ENCODE measurements around the gene USP32.

Gene USP32

GRCh38 chr17:60297760-60298401, 94.1 kb downstream of the USP32 start:
- DNase-seq (ENCODE audit: insufficient read length, low spot score), result no peak
- FAIRE-seq, result no peak
- TF ChIP-seq POLR2A (IDR thresholded peaks at IDR 0.05; ENCODE audit: low read depth, low read length), result no peak

DNA sequence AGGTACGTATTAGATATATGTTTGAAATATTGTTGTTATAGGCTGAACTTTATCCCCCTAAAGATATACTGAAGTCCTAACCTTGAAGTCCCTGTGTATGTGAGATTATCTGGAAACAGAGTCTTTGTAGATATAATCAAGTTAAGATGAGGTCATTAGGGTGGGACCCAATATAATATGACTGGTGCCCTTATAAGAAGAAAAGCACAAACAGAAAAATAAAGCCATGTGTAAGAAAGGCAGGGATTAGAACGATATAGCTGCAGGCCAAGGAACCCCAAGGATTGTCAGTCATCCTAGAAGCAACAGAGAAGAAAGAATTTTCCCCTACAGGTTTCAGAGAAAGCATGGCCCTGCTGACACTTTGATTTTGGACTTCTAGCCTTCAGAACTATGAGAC, 95.8 kb downstream of the USP32 start:
- FAIRE-seq (peak; percentile 30), DNase-seq (ENCODE audit: insufficient read length, low spot score) (no peak)
- TF ChIP-seq POLR2A (IDR thresholded peaks at IDR 0.05; ENCODE audit: low read depth, low read length), result no peak

- FAIRE-seq (no peak), DNase-seq (ENCODE audit: insufficient read length, low spot score) (no peak)
- TF ChIP-seq POLR2A (IDR thresholded peaks at IDR 0.05; ENCODE audit: low read depth, low read length), result no peak
Observed at GRCh38 chr17:60293580-60294335, 98.2 kb downstream of the USP32 start.

GRCh38 chr17:60292697-60293096, 99.2 kb downstream of the USP32 start:
- no peak for TF ChIP-seq POLR2A (IDR thresholded peaks at IDR 0.05; ENCODE audit: low read depth, low read length)
- FAIRE-seq (no peak), DNase-seq (ENCODE audit: insufficient read length, low spot score) (no peak)

DNA sequence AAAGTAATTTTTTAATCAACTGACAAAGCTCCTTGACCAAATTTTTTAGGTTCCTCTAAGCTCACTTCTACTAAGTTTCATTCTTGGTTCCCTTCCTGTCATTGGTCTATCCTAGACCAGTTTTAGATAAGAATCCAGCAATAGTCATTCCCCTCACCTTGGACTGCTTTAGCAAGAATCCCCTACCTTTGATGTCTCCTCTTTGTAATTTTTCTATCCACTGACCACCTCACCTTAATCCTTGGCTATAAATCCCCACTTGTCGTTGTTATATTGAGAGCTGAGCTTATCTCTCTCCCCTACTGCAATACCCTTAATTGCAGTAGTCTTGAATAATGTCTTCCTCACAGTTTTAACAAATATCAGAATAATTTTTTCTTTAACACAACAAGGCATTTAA, 107.2 kb downstream of the USP32 start:
- no peak for FAIRE-seq

GRCh38 chr17:60283816-60284215, 108.1 kb downstream of the USP32 start:
- no peak for FAIRE-seq
- no peak for TF ChIP-seq POLR2A (IDR thresholded peaks at IDR 0.05; ENCODE audit: low read depth, low read length)

More for the DNA sequence above, 107.2 kb downstream of the USP32 start:
- no peak for TF ChIP-seq POLR2A (IDR thresholded peaks at IDR 0.05; ENCODE audit: low read depth, low read length)
- DNase-seq (ENCODE audit: insufficient read length, low spot score), result no peak

GRCh38 chr17:60280673-60281072, 111.3 kb downstream of the USP32 start:
- no peak for DNase-seq (ENCODE audit: insufficient read length, low spot score)
- FAIRE-seq, result peak; percentile 57

More at GRCh38 chr17:60283816-60284215, 108.1 kb downstream of the USP32 start:
- no peak for DNase-seq (ENCODE audit: insufficient read length, low spot score)

DNA sequence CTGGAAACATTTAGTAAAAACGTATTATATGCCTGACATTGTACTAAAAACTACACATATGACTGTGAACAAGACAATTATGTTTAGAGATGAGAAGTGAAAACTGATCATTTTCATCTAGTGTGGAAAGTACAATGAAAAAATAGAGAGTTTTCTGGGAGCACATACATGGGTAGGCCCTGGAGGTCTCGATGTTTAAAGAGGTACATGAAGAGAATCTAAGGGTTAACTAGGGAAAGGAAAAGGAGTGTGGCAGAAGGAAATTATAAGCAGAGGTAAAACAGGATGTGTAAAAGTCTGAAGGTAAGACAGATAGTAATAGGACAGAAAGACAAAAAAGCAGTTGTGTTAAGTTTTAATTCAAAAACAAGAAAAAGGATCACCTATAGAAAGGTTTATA, 113.7 kb downstream of the USP32 start:
- TF ChIP-seq POLR2A (IDR thresholded peaks at IDR 0.05; ENCODE audit: low read depth, low read length), result no peak
- DNase-seq (ENCODE audit: insufficient read length, low spot score) (no peak), FAIRE-seq (peak; percentile 45)

More at GRCh38 chr17:60280673-60281072, 111.3 kb downstream of the USP32 start:
- TF ChIP-seq POLR2A (IDR thresholded peaks at IDR 0.05; ENCODE audit: low read depth, low read length), result no peak

GRCh38 chr17:60277258-60277657, 114.7 kb downstream of the USP32 start:
- peak; percentile 50 for FAIRE-seq
- no peak for TF ChIP-seq POLR2A (IDR thresholded peaks at IDR 0.05; ENCODE audit: low read depth, low read length)
- no peak for DNase-seq (ENCODE audit: insufficient read length, low spot score)

GRCh38 chr17:60269417-60269816, 122.5 kb downstream of the USP32 start:
- FAIRE-seq, result no peak

DNA sequence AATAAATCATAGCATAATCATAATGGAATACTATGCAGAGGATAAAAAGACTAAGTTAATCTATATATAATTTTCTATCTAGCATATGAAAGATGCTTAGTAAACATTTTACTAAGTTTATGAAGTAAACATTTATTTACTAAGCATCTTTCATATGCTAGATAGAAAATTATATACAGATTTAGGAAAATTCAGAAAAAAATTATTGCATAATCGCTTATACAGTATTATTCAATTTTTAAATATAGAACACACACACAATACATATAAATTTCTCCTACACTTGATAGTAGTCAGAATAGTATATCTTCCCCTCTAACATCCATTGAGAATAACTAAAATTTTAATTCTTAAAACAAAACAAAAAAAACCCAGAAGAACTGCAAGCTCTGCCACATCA, 131.4 kb downstream of the USP32 start:
- no peak for DNase-seq (ENCODE audit: insufficient read length, low spot score)
- no peak for FAIRE-seq
- no peak for TF ChIP-seq POLR2A (IDR thresholded peaks at IDR 0.05; ENCODE audit: low read depth, low read length)

More at GRCh38 chr17:60269417-60269816, 122.5 kb downstream of the USP32 start:
- DNase-seq (ENCODE audit: insufficient read length, low spot score), result no peak
- no peak for TF ChIP-seq POLR2A (IDR thresholded peaks at IDR 0.05; ENCODE audit: low read depth, low read length)

- peak; percentile 80 for FAIRE-seq
- no peak for DNase-seq (ENCODE audit: insufficient read length, low spot score)
- TF ChIP-seq POLR2A (IDR thresholded peaks at IDR 0.05; ENCODE audit: low read depth, low read length), result no peak
Observed at GRCh38 chr17:60258313-60258712, 133.6 kb downstream of the USP32 start.

GRCh38 chr17:60256174-60256573, 135.8 kb downstream of the USP32 start:
- peak; percentile 95 for FAIRE-seq
- TF ChIP-seq POLR2A (IDR thresholded peaks at IDR 0.05; ENCODE audit: low read depth, low read length), result no peak
- no peak for DNase-seq (ENCODE audit: insufficient read length, low spot score)

DNA sequence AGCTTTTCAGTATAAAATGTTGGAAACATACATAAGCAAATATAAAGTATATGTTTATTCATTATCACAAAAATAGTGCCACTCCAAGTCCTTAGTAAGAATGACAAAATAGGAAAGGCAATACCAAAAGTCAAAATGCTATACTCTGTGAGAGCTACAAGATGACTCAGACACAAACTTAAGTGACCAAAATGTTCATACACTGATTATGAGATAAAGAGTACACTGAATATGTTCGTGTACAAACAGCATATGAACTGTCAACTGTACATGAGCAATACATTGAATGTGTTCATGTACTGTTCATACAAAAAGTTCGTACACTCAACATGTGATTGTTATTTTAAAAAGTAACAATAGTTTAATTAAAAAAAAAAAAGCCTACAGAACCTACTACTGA, 138.9 kb downstream of the USP32 start:
- FAIRE-seq (peak; percentile 92), DNase-seq (ENCODE audit: insufficient read length, low spot score) (no peak)
- TF ChIP-seq POLR2A (IDR thresholded peaks at IDR 0.05; ENCODE audit: low read depth, low read length), result no peak

DNA sequence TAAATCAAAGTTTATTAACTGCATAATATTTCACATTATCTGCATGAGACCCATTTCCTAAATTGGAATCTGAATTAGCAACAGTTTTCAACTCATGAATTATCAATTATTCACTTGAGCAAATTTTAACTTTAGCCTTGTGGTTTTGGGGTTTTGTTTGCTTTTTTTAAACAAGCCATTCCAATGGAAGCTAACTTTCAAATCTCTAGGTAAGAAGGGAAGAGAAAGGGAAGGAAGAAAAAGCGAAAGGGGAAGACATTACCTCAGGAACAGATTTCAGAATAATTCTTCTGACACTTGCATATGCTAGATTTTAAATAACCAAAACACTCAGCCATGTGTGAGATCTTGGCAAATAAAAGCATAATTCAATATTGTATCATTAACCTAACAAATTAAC, 139.5 kb downstream of the USP32 start:
- FAIRE-seq, result peak; percentile 57
- DNase-seq (ENCODE audit: insufficient read length, low spot score), result no peak

More for the DNA sequence above, 139.5 kb downstream of the USP32 start:
- TF ChIP-seq POLR2A (IDR thresholded peaks at IDR 0.05; ENCODE audit: low read depth, low read length), result no peak
